ENCODE results near the gene FTSJ1. TPM values are rescaled to one million over a fixed set of nuclear protein-coding genes. Genes with fewer than 3 reads are reported as not detected.
"Not testable (repeated sequence)": the region's sequence is repeated elsewhere in the genome, so short reads cannot be mapped to it uniquely, and the experiment has no call there.

The FTSJ1 gene
- total RNA-seq = 10 to 100 TPM; 12.5 to 67.7 (median 26.4) TPM

GRCh38 chrX:48475774-48476577 lies at the start of gene FTSJ1:
Gene FTSJ1 (plus strand): TSS chrX:48476199. CDS start chrX:48478048, 1,849 bp downstream.
- Histone ChIP-seq H3K27ac (peak within 1 kb of the TSS; percentile 68 to 81 (median 76)), H3K4me3 (peak within 1 kb of the TSS; percentile 56 to 86 (median 60)), H3K9me3 (no peaks in the 10 kb centered on the region), H3K36me3 (no peaks in the 10 kb centered on the region), H3K27me3 (no peaks in the 10 kb centered on the region), H3K4me1 (no peaks in the 10 kb centered on the region)
- TF ChIP-seq, protein P1, sequence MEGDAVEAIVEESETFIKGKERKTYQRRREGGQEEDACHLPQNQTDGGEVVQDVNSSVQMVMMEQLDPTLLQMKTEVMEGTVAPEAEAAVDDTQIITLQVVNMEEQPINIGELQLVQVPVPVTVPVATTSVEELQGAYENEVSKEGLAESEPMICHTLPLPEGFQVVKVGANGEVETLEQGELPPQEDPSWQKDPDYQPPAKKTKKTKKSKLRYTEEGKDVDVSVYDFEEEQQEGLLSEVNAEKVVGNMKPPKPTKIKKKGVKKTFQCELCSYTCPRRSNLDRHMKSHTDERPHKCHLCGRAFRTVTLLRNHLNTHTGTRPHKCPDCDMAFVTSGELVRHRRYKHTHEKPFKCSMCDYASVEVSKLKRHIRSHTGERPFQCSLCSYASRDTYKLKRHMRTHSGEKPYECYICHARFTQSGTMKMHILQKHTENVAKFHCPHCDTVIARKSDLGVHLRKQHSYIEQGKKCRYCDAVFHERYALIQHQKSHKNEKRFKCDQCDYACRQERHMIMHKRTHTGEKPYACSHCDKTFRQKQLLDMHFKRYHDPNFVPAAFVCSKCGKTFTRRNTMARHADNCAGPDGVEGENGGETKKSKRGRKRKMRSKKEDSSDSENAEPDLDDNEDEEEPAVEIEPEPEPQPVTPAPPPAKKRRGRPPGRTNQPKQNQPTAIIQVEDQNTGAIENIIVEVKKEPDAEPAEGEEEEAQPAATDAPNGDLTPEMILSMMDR (IDR thresholded peaks at IDR 0.05) = peak in 1 of 6 experiments; percentile 11
- peak in 1 of 2 donors; percentile 36 for TF ChIP-seq POLR2A (IDR thresholded peaks at IDR 0.05)
- DNase-seq = peak; percentile 88 to 95 (median 88)

DNA sequence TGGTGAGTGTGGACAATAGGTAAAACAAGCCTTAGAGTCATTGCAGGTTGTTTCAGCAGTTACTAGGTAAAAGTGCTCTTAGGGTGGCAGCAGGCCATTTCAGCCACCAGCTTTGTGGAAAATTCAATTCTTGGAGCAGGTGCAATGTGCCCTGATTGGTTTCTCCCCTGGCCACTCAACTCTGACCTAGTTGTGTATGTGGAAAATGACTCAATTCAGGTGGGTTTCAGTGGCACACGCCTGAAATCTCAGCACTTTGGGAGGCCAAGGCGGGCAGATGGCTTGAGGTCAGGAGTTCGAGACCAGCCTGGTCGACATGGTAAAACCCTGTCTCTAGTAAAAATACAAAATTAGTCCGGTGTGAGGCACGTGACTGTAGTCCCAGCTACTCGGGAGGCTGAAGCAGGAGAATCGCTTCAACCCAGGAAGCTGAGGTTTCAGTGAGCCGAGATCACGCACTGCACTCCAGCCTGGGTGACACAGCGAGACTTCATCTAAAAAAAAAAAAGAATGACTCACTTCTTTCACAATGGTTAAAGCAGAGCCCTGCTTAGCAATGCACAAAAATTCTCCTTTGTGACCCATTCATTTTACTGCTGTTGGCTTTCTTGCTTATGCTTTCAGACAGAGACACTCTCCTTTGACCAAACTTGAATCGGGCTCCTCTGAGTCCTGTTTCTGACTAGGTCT lies 48.8 kb upstream of the FTSJ1 start:
- not testable (repeated sequence) for H3K4me3 ChIP-seq, H3K4me1 ChIP-seq, DNase-seq, H3K9me3 ChIP-seq, H3K27ac ChIP-seq, H3K27me3 ChIP-seq, H3K36me3 ChIP-seq

DNA sequence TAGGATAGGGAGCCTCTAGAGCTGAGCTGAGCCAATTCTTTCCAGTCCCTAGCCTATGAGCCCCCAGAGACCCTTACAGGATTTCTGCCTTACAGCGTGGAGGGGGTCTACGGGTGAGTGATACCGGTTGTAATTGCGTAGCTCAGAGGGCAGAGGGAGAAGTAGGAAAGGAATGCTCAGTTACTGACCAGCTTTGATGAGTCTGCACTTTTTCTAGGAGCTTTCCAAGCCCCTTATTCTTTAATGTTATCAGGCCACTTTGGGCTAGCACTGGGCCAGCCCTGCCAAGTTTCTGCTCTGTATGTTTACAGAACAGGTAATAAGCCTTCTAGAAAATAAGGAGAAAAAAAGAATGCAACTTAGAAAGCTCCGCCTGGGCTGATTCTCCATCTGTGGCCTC lies 46.4 kb upstream of the FTSJ1 start:
- H3K9me3 ChIP-seq, H3K4me1 ChIP-seq, H3K27ac ChIP-seq, H3K27me3 ChIP-seq, H3K36me3 ChIP-seq, H3K4me3 ChIP-seq, DNase-seq: not testable (repeated sequence)

GRCh38 chrX:48430166-48430565 lies 45.8 kb upstream of the FTSJ1 start:
- H3K27ac ChIP-seq, H3K4me3 ChIP-seq, H3K36me3 ChIP-seq, H3K27me3 ChIP-seq, H3K4me1 ChIP-seq, H3K9me3 ChIP-seq, DNase-seq: not testable (repeated sequence)

- not testable (repeated sequence) for H3K9me3 ChIP-seq, H3K27ac ChIP-seq, H3K4me1 ChIP-seq, H3K36me3 ChIP-seq, H3K27me3 ChIP-seq, H3K4me3 ChIP-seq, DNase-seq
Measured at GRCh38 chrX:48433713-48434112, 42.3 kb upstream of the FTSJ1 start.

GRCh38 chrX:48447201-48447600 lies 28.8 kb upstream of the FTSJ1 start:
- DNase-seq, H3K27me3 ChIP-seq, H3K4me1 ChIP-seq: not testable (repeated sequence)

GRCh38 chrX:48450076-48450475 lies 25.9 kb upstream of the FTSJ1 start:
- Histone ChIP-seq H3K4me1 (no peaks in the 10 kb centered on the region), H3K36me3 (no peaks in the 10 kb centered on the region), H3K27ac (no peak overlapping the region), H3K9me3 (no peaks in the 10 kb centered on the region), H3K4me3 (no peak overlapping the region), H3K27me3 (no peaks in the 10 kb centered on the region)
- TF ChIP-seq, protein P1 (IDR thresholded peaks at IDR 0.05) = no peak
- no peak for TF ChIP-seq POLR2A (IDR thresholded peaks at IDR 0.05)
- no peak for DNase-seq

More at GRCh38 chrX:48447201-48447600, 28.8 kb upstream of the FTSJ1 start:
- not testable (repeated sequence) for H3K9me3 ChIP-seq, H3K36me3 ChIP-seq, H3K27ac ChIP-seq, H3K4me3 ChIP-seq

- Histone ChIP-seq H3K27ac (no peak overlapping the region), H3K4me3 (no peak overlapping the region), H3K27me3 (no peaks in the 10 kb centered on the region), H3K36me3 (no peaks in the 10 kb centered on the region), H3K9me3 (no peaks in the 10 kb centered on the region), H3K4me1 (no peaks in the 10 kb centered on the region)
- DNase-seq = no peak
- TF ChIP-seq, protein P1 (IDR thresholded peaks at IDR 0.05) = no peak
- no peak for TF ChIP-seq POLR2A (IDR thresholded peaks at IDR 0.05)
Measured at GRCh38 chrX:48451708-48452107, 24.3 kb upstream of the FTSJ1 start.

All from Peyer's patch (tissue), 4 donors.